ENCODE results near the gene NUDCD2.

DNA sequence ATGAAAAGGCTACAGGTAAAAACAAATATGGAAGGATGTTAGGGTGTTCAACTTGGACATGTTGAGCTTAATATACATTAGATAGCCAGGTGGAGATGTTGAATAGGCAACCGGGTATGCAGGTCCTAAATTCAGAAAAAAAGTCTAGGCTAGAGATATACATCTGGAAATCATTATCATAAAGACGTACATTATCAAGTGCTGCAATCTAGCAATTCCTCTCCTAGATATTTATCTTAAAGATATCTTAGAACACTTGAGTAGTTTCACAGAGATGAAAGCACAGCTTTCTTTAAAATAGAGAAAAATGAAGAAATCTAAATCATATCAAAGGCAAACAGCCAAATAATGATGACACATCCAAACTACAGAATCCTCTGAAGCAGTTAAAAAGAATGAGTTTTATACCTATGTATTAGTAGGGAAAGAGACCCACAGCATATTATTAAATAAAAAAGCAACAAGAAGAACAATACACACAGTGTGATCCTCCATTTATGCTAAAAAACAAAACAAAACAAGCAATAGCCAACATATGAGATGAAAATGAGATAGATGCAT, 3.8 kb downstream of the NUDCD2 start:
- TF ChIP-seq POLR2AphosphoS5 (IDR thresholded peaks at IDR 0.05; ENCODE audit: insufficient read depth, low read depth, low read length) (no peak), CTCF (IDR thresholded peaks at IDR 0.05; ENCODE audit: extremely low read depth in 1 of 2, insufficient read depth in 1 of 2, low read depth in 1 of 2, low read length in 2 of 2) (no peak), POLR2A (IDR thresholded peaks at IDR 0.05; ENCODE audit: low read depth, low read length) (no peak), EZH2 (IDR thresholded peaks at IDR 0.05; ENCODE audit: borderline replicate concordance, low read depth, low read length, severe bottlenecking) (no peak), MYC (IDR thresholded peaks at IDR 0.05; ENCODE audit: low read depth, low read length) (no peak), MAX (IDR thresholded peaks at IDR 0.05; ENCODE audit: insufficient read depth, insufficient read length) (no peak), JUN (IDR thresholded peaks at IDR 0.05; ENCODE audit: borderline replicate concordance, insufficient read depth, insufficient read length, low read depth) (no peak), FOS (IDR thresholded peaks at IDR 0.05; ENCODE audit: borderline replicate concordance, insufficient read depth, low read length) (no peak), GATA2 (IDR thresholded peaks at IDR 0.05; ENCODE audit: insufficient read depth, insufficient read length, low read depth, low read length) (no peak)

All from endothelial cell of umbilical vein (primary cell).